ENCODE measurements around the gene PPA1. TPM values are rescaled to one million over a fixed set of nuclear protein-coding genes. Genes with fewer than 3 reads are reported as not detected.

PPA1 gene
- total RNA-seq, 1 experiment from 2014 or later: 180 TPM

DNA sequence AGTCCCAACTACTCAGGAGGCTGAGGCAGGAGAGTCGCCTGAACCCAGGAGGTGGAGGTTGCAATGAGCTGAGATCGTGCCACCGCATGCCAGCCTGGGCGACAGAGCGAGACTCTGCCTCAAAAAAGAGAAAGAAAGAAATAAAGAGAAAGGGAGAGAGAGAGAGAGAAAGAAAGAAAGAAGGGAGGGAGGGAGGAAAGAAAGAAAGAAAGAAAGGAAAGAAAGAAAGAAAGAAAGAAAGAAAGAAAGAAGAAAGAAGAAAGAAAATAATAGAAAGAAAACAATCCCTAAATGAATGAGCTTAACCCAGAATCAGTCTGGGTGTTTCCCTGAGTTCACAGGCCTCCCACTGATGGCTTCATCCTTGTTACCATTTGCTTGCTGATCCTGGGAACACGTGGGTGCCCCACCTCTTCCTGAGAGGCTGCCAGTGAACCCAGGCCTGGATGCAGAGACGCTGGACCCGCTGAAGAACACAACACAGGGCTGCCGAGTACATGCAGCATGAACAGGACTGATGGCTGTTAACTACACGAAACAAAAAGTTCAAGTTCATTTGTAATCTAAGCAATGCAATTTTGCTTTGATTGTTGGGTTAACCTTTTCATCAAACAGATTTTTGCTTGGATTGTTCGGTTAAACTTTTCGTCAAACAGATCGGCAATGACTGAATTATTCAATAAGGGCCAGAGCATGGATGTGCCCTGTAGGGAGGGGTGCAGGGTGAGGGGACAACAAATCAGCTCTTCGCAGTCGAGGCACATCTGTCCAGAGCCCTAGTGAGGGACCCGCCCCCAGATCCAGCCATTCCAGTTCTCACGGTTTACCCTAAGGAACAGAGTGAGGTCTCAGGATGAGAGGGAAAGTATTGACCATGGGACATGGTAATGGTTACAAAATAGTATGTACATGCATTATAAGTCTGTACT lies 39.0 kb upstream of the PPA1 start:
- peak; percentile 31; the same call in 1 of the 2 replicates for ATAC-seq
- no peak for DNase-seq (ENCODE audit: low spot score)
- Mint-ChIP-seq H3K4me1 (peaks cover 16% of the 10 kb centered on the region), H3K27me3 (ENCODE audit: low read depth) (peaks cover 5% of the 10 kb centered on the region), H3K9me3 (peaks cover 9% of the 10 kb centered on the region; the same call in 1 of the 2 replicates), H3K27ac (no peak overlapping the region), H3K4me3 (no peak overlapping the region), H3K36me3 (no peaks in the 10 kb centered on the region)
- ChIA-PET POLR2A (no interaction called here), CTCF (interaction anchor here (0.5 to 2.8 kb wide), 16 partner anchors 10 to 180 kb away, joined by 3 to 23 read pairs (median 4); partner anchors contain the start of genes NPFFR1 and TYSND1)
- TF ChIP-seq PRDM15 (CRISPR knock-in tag; IDR thresholded peaks at IDR 0.05): peak; percentile 58
- TF ChIP-seq JAZF1 (CRISPR knock-in tag; IDR thresholded peaks at IDR 0.05): no peak

DNA sequence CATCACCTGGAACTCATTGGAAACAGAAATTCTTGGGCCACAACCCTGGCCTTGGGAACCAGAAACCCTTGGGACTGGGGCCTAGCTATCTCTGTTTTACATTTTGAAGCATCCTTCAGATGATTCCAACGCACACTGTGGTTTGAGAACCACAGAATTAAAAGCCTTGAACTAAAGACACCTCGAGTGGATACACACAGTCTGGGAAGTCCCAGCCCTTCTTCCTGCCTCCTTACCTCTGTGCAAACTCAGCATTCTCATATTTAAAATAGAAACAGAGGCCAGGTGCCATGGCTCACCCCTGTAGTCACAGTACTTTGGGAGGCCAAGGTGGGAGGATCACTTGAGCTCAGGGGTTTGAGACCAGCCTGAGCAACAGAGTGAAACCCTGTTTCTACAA lies 37.7 kb upstream of the PPA1 start:
- CTCF ChIA-PET: interaction anchor here (1.0 to 2.1 kb wide), 4 partner anchors 11 to 94 kb away, joined by 5 to 7 read pairs (median 5); no protein-coding TSS in a partner anchor
- Mint-ChIP-seq H3K36me3 (no peaks in the 10 kb centered on the region), H3K27me3 (ENCODE audit: low read depth) (peaks cover 8% of the 10 kb centered on the region), H3K27ac (no peak overlapping the region), H3K9me3 (peaks cover 8% of the 10 kb centered on the region; the same call in 1 of the 2 replicates), H3K4me3 (no peak overlapping the region), H3K4me1 (peaks cover 16% of the 10 kb centered on the region)
- TF ChIP-seq, protein P1, sequence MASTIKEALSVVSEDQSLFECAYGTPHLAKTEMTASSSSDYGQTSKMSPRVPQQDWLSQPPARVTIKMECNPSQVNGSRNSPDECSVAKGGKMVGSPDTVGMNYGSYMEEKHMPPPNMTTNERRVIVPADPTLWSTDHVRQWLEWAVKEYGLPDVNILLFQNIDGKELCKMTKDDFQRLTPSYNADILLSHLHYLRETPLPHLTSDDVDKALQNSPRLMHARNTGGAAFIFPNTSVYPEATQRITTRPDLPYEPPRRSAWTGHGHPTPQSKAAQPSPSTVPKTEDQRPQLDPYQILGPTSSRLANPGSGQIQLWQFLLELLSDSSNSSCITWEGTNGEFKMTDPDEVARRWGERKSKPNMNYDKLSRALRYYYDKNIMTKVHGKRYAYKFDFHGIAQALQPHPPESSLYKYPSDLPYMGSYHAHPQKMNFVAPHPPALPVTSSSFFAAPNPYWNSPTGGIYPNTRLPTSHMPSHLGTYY (CRISPR knock-in tag; IDR thresholded peaks at IDR 0.05): no peak
- TF ChIP-seq ZNF317 (CRISPR knock-in tag; IDR thresholded peaks at IDR 0.05; ENCODE audit: borderline replicate concordance, low read depth) (no peak), FOXK1 (CRISPR knock-in tag; IDR thresholded peaks at IDR 0.05) (no peak), NR2C2 (CRISPR knock-in tag; IDR thresholded peaks at IDR 0.05) (no peak), ZNF263 (CRISPR knock-in tag; IDR thresholded peaks at IDR 0.05; ENCODE audit: low read depth) (no peak), MXD4 (CRISPR knock-in tag; IDR thresholded peaks at IDR 0.05; ENCODE audit: borderline replicate concordance) (no peak), ZNF532 (CRISPR knock-in tag; IDR thresholded peaks at IDR 0.05; ENCODE audit: borderline replicate concordance) (no peak), OVOL2 (CRISPR knock-in tag; IDR thresholded peaks at IDR 0.05; ENCODE audit: borderline replicate concordance) (no peak), ZNF121 (CRISPR knock-in tag; IDR thresholded peaks at IDR 0.05) (no peak)
- no peak for DNase-seq (ENCODE audit: low spot score)
- no peak for ATAC-seq
- POLR2A ChIA-PET: no interaction called here
